ENCODE results near the gene NPHP4.

- no peak for TF ChIP-seq CTCF (conservative IDR thresholded peaks at IDR 0.05; ENCODE audit: low read depth, low read length)
- TF ChIP-seq EZH2 (IDR thresholded peaks at IDR 0.05; ENCODE audit: low read length, unreplicated experiment), result no peak
- no peak for TF ChIP-seq EZH2phosphoT487 (IDR thresholded peaks at IDR 0.05; ENCODE audit: borderline replicate concordance, low read length)
Measured at GRCh38 chr1:5901841-5902240, 90.4 kb downstream of the NPHP4 start.
